Activated CD4-positive, alpha-beta T cell treated with anti-CD3 and anti-CD28 coated beads, Interleukin-2, amount 10 ng/mL, durations not matched to agents 7 days and 5 days (primary cell): Measurements from ENCODE around the gene DNAJC12. TPM values are rescaled to one million over a fixed set of nuclear protein-coding genes. Genes with fewer than 3 reads are reported as not detected.
"Not testable (repeated sequence)": the region's sequence is repeated elsewhere in the genome, so short reads cannot be mapped to it uniquely, and the experiment has no call there.

Source experiments
- CTCF ChIA-PET: fragments of 350-600 bp; sonication (Branson Sonifier 250); formaldehyde crosslinking; loops from one replicate; lab custom pipeline; 2021; ENCODE audit warnings: antibody characterized with exemption; lab: Charles Lee
- POLR2A ChIA-PET: fragments of 350-600 bp; sonication (Branson Sonifier 250); formaldehyde crosslinking; loops from one replicate; lab custom pipeline; 2021; ENCODE audit warnings: antibody characterized with exemption; lab: Charles Lee
- DNase-seq: peaks from one replicate; pipeline ENCODE4 v3.0.0-alpha.2; 2020
- H3K27ac Mint-ChIP-seq: one replicate; pipeline ENCODE4 v1.8.0; 2021; ENCODE audit warnings: mild to moderate bottlenecking, moderate library complexity, mixed read lengths
- H3K27me3 Mint-ChIP-seq: one replicate; pipeline ENCODE4 v1.8.0; 2021; ENCODE audit warnings: mixed read lengths
- H3K36me3 Mint-ChIP-seq: one replicate; pipeline ENCODE4 v1.8.0; 2021; ENCODE audit warnings: low read depth, mixed read lengths
- H3K4me1 Mint-ChIP-seq: one replicate; pipeline ENCODE4 v1.8.0; 2021; ENCODE audit warnings: mixed read lengths
- H3K4me3 Mint-ChIP-seq: one replicate; pipeline ENCODE4 v1.8.0; 2021; ENCODE audit warnings: mild to moderate bottlenecking, moderate library complexity, mixed read lengths
- H3K9me3 Mint-ChIP-seq: one replicate; pipeline ENCODE4 v1.8.0; 2021; ENCODE audit warnings: mixed read lengths
- total RNA-seq, 2 experiments: library from RNA; stranded (reverse); gene quantifications; one replicate each; pipeline ENCODE4 v1.2.3, GENCODE V29; 2021

DNAJC12 gene
- total RNA-seq, 2 experiments from 2014 or later, result 0.79 to 1.9 TPM

DNA sequence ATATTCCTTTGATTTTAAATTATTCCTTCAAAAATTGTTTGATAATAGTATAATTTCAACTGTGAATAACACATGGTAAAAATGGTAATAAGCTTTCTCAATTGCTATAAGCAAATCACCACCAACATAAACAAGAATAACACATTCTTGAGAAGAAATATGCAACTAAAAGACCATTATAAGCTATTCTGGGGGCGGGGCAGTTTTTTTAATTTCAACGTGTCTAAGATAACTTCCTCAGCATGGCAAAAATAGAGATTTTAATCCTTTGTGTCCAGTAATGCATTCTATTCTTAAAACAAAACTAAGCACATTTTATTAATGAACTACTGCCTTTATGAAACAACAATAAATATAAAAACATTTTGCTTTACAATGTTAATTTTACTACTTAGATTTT, 1.5 kb downstream of the DNAJC12 start:
- DNase-seq, result no peak
- ChIA-PET CTCF (interaction anchor here (0.9 to 2.1 kb wide), 2 partner anchors 10 to 13 kb away, joined by 3 to 6 read pairs; no protein-coding TSS in a partner anchor), POLR2A (interaction anchor here (0.6 kb wide), 1 partner anchor 20 kb away, joined by 9 read pairs; no protein-coding TSS in a partner anchor)
- no peak overlapping the region for H3K27ac Mint-ChIP-seq
- H3K36me3 Mint-ChIP-seq, result no peaks in the 10 kb centered on the region
- H3K4me1 Mint-ChIP-seq, result peaks cover 3% of the 10 kb centered on the region
- H3K27me3 Mint-ChIP-seq, result no peaks in the 10 kb centered on the region
- peaks cover 4% of the 10 kb centered on the region for H3K9me3 Mint-ChIP-seq
- no peak overlapping the region for H3K4me3 Mint-ChIP-seq

- not testable (repeated sequence) for H3K27ac Mint-ChIP-seq, DNase-seq, H3K4me1 Mint-ChIP-seq, H3K27me3 Mint-ChIP-seq, H3K36me3 Mint-ChIP-seq, H3K9me3 Mint-ChIP-seq, H3K4me3 Mint-ChIP-seq
- CTCF ChIA-PET, result interaction anchor here (0.9 to 2.1 kb wide), 2 partner anchors 11 to 12 kb away, joined by 3 to 6 read pairs; no protein-coding TSS in a partner anchor
- POLR2A ChIA-PET, result interaction anchor here (0.6 kb wide), 1 partner anchor 20 kb away, joined by 9 read pairs; no protein-coding TSS in a partner anchor
Measured at GRCh38 chr10:67835541-67836394, 2.2 kb downstream of the DNAJC12 start.

GRCh38 chr10:67834375-67834774, 3.6 kb downstream of the DNAJC12 start:
- ChIA-PET POLR2A (no interaction called here), CTCF (interaction anchor here (0.6 to 2.1 kb wide), 3 partner anchors 11 to 54 kb away, joined by 3 to 6 read pairs (median 4); no protein-coding TSS in a partner anchor)
- H3K27me3 Mint-ChIP-seq, result no peaks in the 10 kb centered on the region
- no peak for DNase-seq
- no peak overlapping the region for H3K4me3 Mint-ChIP-seq
- no peaks in the 10 kb centered on the region for H3K36me3 Mint-ChIP-seq
- no peak overlapping the region for H3K27ac Mint-ChIP-seq
- peaks cover 4% of the 10 kb centered on the region for H3K4me1 Mint-ChIP-seq
- no peaks in the 10 kb centered on the region for H3K9me3 Mint-ChIP-seq

DNA sequence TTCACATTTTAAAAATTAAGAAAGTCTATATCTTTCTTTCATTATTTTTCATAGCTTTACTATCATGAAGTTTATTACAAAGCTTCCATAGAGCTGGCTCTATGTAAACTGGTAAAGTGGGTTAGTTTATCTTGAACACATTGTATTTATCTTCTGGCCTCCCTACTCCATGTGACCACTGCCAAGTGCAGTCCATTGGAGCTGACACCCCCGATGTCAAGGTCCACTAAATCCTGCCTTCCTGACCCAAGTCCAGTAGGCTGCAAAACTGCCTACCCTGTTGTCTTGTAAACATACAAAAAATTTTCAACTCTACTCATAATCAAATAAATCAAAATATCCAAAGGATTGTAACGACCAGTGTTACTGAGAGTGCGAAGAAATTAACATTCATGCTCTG, 10.2 kb downstream of the DNAJC12 start:
- POLR2A ChIA-PET, result no interaction called here
- Mint-ChIP-seq H3K9me3 (no peaks in the 10 kb centered on the region), H3K36me3 (no peaks in the 10 kb centered on the region), H3K27me3 (no peaks in the 10 kb centered on the region), H3K4me1 (peaks cover 4% of the 10 kb centered on the region), H3K4me3 (no peak overlapping the region), H3K27ac (no peak overlapping the region)
- no peak for DNase-seq
- CTCF ChIA-PET, result no interaction called here

GRCh38 chr10:67819768-67820204, 18.2 kb downstream of the DNAJC12 start:
- peaks cover 13% of the 10 kb centered on the region for H3K4me1 Mint-ChIP-seq
- H3K4me3 Mint-ChIP-seq, result no peak overlapping the region
- ChIA-PET CTCF (interaction anchor here (1.4 to 1.6 kb wide), 2 partner anchors 30 to 58 kb away, joined by 3 read pairs; no protein-coding TSS in a partner anchor), POLR2A (interaction anchor here (0.6 kb wide), 1 partner anchor 18 kb away, joined by 3 read pairs; no protein-coding TSS in a partner anchor)
- DNase-seq, result no peak
- H3K27ac Mint-ChIP-seq, result no peak overlapping the region
- no peaks in the 10 kb centered on the region for H3K9me3 Mint-ChIP-seq
- H3K36me3 Mint-ChIP-seq, result no peaks in the 10 kb centered on the region
- no peaks in the 10 kb centered on the region for H3K27me3 Mint-ChIP-seq

DNA sequence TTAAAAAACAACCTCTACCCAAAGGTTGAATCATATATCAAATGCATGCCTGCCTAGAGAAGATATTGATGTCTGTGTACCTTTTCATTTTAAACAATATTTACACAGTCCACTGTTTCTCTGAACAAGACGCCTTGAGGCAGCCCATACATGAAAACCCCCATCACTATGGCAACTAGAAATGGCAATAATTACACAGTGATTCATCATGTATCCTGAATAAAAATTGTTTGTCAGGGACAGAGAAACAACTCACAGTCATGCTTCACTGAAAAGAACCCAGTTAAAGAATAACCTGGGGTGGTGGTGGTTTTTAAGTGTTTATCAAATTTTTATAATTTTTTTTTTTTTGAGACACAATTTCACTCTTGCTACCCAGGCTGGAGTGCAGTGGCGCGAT, 19.7 kb downstream of the DNAJC12 start:
- peaks cover 14% of the 10 kb centered on the region for H3K4me1 Mint-ChIP-seq
- ChIA-PET POLR2A (no interaction called here), CTCF (interaction anchor here (0.6 to 1.0 kb wide), 2 partner anchors 29 to 796 kb away, joined by 3 to 5 read pairs; no protein-coding TSS in a partner anchor)
- no peaks in the 10 kb centered on the region for H3K27me3 Mint-ChIP-seq
- DNase-seq, result no peak
- no peaks in the 10 kb centered on the region for H3K9me3 Mint-ChIP-seq
- no peak overlapping the region for H3K4me3 Mint-ChIP-seq
- H3K27ac Mint-ChIP-seq, result no peak overlapping the region
- H3K36me3 Mint-ChIP-seq, result no peaks in the 10 kb centered on the region

- no peaks in the 10 kb centered on the region for H3K9me3 Mint-ChIP-seq
- H3K36me3 Mint-ChIP-seq, result peaks cover 3% of the 10 kb centered on the region
- POLR2A ChIA-PET, result no interaction called here
- H3K4me3 Mint-ChIP-seq, result no peak overlapping the region
- H3K4me1 Mint-ChIP-seq, result peaks cover 14% of the 10 kb centered on the region
- CTCF ChIA-PET, result interaction anchor here (1.1 kb wide), 1 partner anchor 15 kb away, joined by 3 read pairs; no protein-coding TSS in a partner anchor
- H3K27ac Mint-ChIP-seq, result no peak overlapping the region
- H3K27me3 Mint-ChIP-seq, result no peaks in the 10 kb centered on the region
- no peak for DNase-seq
Measured at GRCh38 chr10:67816719-67817118, 21.3 kb downstream of the DNAJC12 start.

GRCh38 chr10:67815571-67816059, 22.4 kb downstream of the DNAJC12 start:
- no peaks in the 10 kb centered on the region for H3K27me3 Mint-ChIP-seq
- no peak overlapping the region for H3K4me3 Mint-ChIP-seq
- ChIA-PET CTCF (interaction anchor here (0.5 to 1.2 kb wide), 2 partner anchors 27 to 157 kb away, joined by 3 to 4 read pairs; no protein-coding TSS in a partner anchor), POLR2A (interaction anchor here (0.5 kb wide), 1 partner anchor 21 kb away, joined by 9 read pairs; no protein-coding TSS in a partner anchor)
- no peak for DNase-seq
- no peaks in the 10 kb centered on the region for H3K9me3 Mint-ChIP-seq
- H3K4me1 Mint-ChIP-seq, result peaks cover 14% of the 10 kb centered on the region
- peaks cover 3% of the 10 kb centered on the region for H3K36me3 Mint-ChIP-seq
- H3K27ac Mint-ChIP-seq, result no peak overlapping the region

DNA sequence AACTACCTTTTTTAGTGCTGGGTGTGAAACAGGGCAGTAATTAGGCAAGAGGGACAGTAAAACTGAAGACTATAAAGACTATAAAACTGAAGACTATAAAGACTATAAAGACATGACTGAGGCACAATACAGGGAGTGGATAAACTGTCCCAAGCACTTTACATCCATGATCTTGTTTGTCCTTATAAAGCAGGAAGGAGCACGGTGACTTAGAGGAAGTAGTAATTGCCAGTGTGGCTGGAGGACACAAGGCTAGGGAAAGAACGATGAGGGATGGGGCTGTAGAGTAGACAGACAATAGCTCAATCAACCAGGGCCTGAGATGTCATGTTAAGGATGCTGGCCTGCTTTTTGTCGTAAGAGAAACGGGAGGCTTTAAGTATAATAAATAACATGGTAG, 26.0 kb downstream of the DNAJC12 start:
- H3K4me1 Mint-ChIP-seq, result peaks cover 10% of the 10 kb centered on the region
- ChIA-PET CTCF (interaction anchor here (0.7 to 1.3 kb wide), 3 partner anchors 23 to 869 kb away, joined by 3 read pairs; no protein-coding TSS in a partner anchor), POLR2A (no interaction called here)
- no peak overlapping the region for H3K27ac Mint-ChIP-seq
- H3K4me3 Mint-ChIP-seq, result no peak overlapping the region
- no peaks in the 10 kb centered on the region for H3K27me3 Mint-ChIP-seq
- DNase-seq, result no peak
- no peaks in the 10 kb centered on the region for H3K9me3 Mint-ChIP-seq
- H3K36me3 Mint-ChIP-seq, result peaks cover 6% of the 10 kb centered on the region

- no peak overlapping the region for H3K4me3 Mint-ChIP-seq
- no peaks in the 10 kb centered on the region for H3K27me3 Mint-ChIP-seq
- H3K36me3 Mint-ChIP-seq, result peaks cover 6% of the 10 kb centered on the region
- H3K27ac Mint-ChIP-seq, result no peak overlapping the region
- no peak for DNase-seq
- no peaks in the 10 kb centered on the region for H3K9me3 Mint-ChIP-seq
- no peaks in the 10 kb centered on the region for H3K4me1 Mint-ChIP-seq
- CTCF ChIA-PET, result no interaction called here
- POLR2A ChIA-PET, result no interaction called here
Measured at GRCh38 chr10:67809107-67809506, 28.9 kb downstream of the DNAJC12 start.

- ChIA-PET CTCF (no interaction called here), POLR2A (no interaction called here)
- DNase-seq, result no peak
- Mint-ChIP-seq H3K4me1 (peaks cover 1% of the 10 kb centered on the region), H3K4me3 (no peak overlapping the region), H3K9me3 (no peaks in the 10 kb centered on the region), H3K36me3 (peaks cover 6% of the 10 kb centered on the region), H3K27ac (no peak overlapping the region), H3K27me3 (no peaks in the 10 kb centered on the region)
Measured at GRCh38 chr10:67808704-67809103, 29.3 kb downstream of the DNAJC12 start.

- Mint-ChIP-seq H3K4me1 (peaks cover 2% of the 10 kb centered on the region), H3K27ac (no peak overlapping the region), H3K36me3 (peaks cover 6% of the 10 kb centered on the region), H3K9me3 (no peaks in the 10 kb centered on the region), H3K4me3 (no peak overlapping the region), H3K27me3 (no peaks in the 10 kb centered on the region)
- ChIA-PET CTCF (interaction anchor here (0.6 to 0.8 kb wide), 3 partner anchors 44 to 251 kb away, joined by 3 read pairs; no protein-coding TSS in a partner anchor), POLR2A (no interaction called here)
- no peak for DNase-seq
Measured at GRCh38 chr10:67807855-67808456, 30.0 kb downstream of the DNAJC12 start.
